PC-3 (cell line): ENCODE data around the gene TNP1.

Experiments used
- CTCF ChIP-seq: fragments of 300-600 bp; sonication (generic); conservative IDR thresholded peaks from 2 replicates; pipeline ENCODE4 v1.5.1; 2017; ENCODE audit warnings: antibody characterized with exemption, low read depth, mild to moderate bottlenecking, low read length
- EZH2 ChIP-seq: fragments of 300-600 bp; sonication (generic); IDR thresholded peaks from one replicate; pipeline ENCODE4 v1.6.1; 2017; ENCODE audit warnings: antibody characterized with exemption, mild to moderate bottlenecking, low read length; ENCODE audit not compliant: unreplicated experiment
- EZH2phosphoT487 ChIP-seq: fragments of 300-600 bp; sonication (generic); IDR thresholded peaks from 2 replicates; pipeline ENCODE4 v1.6.1; 2018; ENCODE audit warnings: mild to moderate bottlenecking, antibody characterized with exemption, low read length, borderline replicate concordance

GRCh38 chr2:216856406-216857065 is 3.3 kb downstream of the TNP1 start:
- TF ChIP-seq EZH2 (no peak), CTCF (no peak), EZH2phosphoT487 (no peak)
